GM23338 (cell line): ENCODE measurements around the gene PALS2. TPM values are rescaled to one million over a fixed set of nuclear protein-coding genes. Genes with fewer than 3 reads are reported as not detected.

ENCODE experiments used
- ATAC-seq: fragments of 200-7000 bp; cut with Tn5 transposase; 3 replicates; pipeline ENCODE4 v1.9.1; 2020
- DNase-seq: peaks from one replicate; pipeline ENCODE4 v3.0.0-alpha.2; 2015; ENCODE audit warnings: low spot score
- H2AFZ ChIP-seq: fragments of 200-600 bp; sonication (generic); 2 replicates; pipeline ENCODE4 v1.8.0; 2016; ENCODE audit warnings: antibody characterized with exemption, mild to moderate bottlenecking, moderate library complexity
- H3F3A ChIP-seq: fragments of 200-600 bp; sonication (generic); replicated peaks from 2 replicates; pipeline ENCODE4 v1.8.0; 2017; ENCODE audit warnings: antibody characterized with exemption, mixed run types, low read depth
- H3K27ac ChIP-seq: fragments of 200-600 bp; sonication (generic); 2 replicates; pipeline ENCODE4 v1.6.1; 2016; ENCODE audit warnings: low read depth
- H3K27me3 ChIP-seq: fragments of 200-600 bp; sonication (generic); 2 replicates; pipeline ENCODE4 v1.8.0; 2016; ENCODE audit warnings: mild to moderate bottlenecking, mixed run types, moderate library complexity; ENCODE audit not compliant: insufficient read depth
- H3K36me3 ChIP-seq: fragments of 200-600 bp; sonication (generic); 2 replicates; pipeline ENCODE4 v1.8.0; 2016; ENCODE audit warnings: mild to moderate bottlenecking; ENCODE audit not compliant: insufficient read depth
- H3K4me1 ChIP-seq: fragments of 200-600 bp; sonication (generic); 2 replicates; pipeline ENCODE4 v1.8.0; 2016; ENCODE audit warnings: mild to moderate bottlenecking, moderate library complexity; ENCODE audit not compliant: insufficient read depth
- H3K4me2 ChIP-seq: fragments of 200-600 bp; sonication (generic); 2 replicates; pipeline ENCODE4 v1.7.1; 2017; ENCODE audit warnings: mixed run types
- H3K4me3 ChIP-seq: fragments of 200-600 bp; sonication (generic); 2 replicates; pipeline ENCODE4 v1.6.1; 2016; ENCODE audit warnings: mixed run types
- H3K79me2 ChIP-seq: fragments of 200-600 bp; sonication (generic); replicated peaks from 2 replicates; pipeline ENCODE4 v1.8.0; 2017; ENCODE audit warnings: mild to moderate bottlenecking; ENCODE audit not compliant: insufficient read depth
- H3K9me2 ChIP-seq: fragments of 200-600 bp; sonication (generic); 2 replicates; pipeline ENCODE4 v1.8.0; 2017; ENCODE audit not compliant: insufficient read depth
- H4K20me1 ChIP-seq: fragments of 200-600 bp; sonication (generic); replicated peaks from 2 replicates; pipeline ENCODE4 v1.8.0; 2017; ENCODE audit warnings: mild to moderate bottlenecking; ENCODE audit not compliant: insufficient read depth
- H3K27ac Mint-ChIP-seq: 2 replicates; pipeline ENCODE4 v1.8.0; 2020; ENCODE audit warnings: inconsistent platforms, mild to moderate bottlenecking, moderate library complexity, mixed read lengths
- H3K27me3 Mint-ChIP-seq: 3 replicates; pipeline ENCODE4 v1.8.0; 2022; ENCODE audit warnings: low read depth, mild to moderate bottlenecking, moderate library complexity, mixed read lengths, inconsistent platforms; ENCODE audit not compliant: insufficient read depth, poor library complexity
- H3K36me3 Mint-ChIP-seq: 3 replicates; pipeline ENCODE4 v1.8.0; 2021; ENCODE audit warnings: low read depth, mild to moderate bottlenecking, inconsistent platforms, moderate library complexity, mixed read lengths
- H3K4me1 Mint-ChIP-seq: 3 replicates; pipeline ENCODE4 v1.8.0; 2020; ENCODE audit warnings: mild to moderate bottlenecking, inconsistent platforms, mixed read lengths
- H3K4me3 Mint-ChIP-seq: 3 replicates; pipeline ENCODE4 v1.8.0; 2021; ENCODE audit warnings: moderate library complexity, mild to moderate bottlenecking, inconsistent platforms, mixed read lengths
- H3K9me3 Mint-ChIP-seq: 3 replicates; pipeline ENCODE4 v1.8.0; 2020; ENCODE audit warnings: moderate library complexity, mild to moderate bottlenecking, inconsistent platforms, mixed read lengths
- CREB1 ChIP-seq: fragments of 250-450 bp; sonication (Bioruptor Pico); IDR thresholded peaks from 2 replicates; pipeline ENCODE4 v1.5.0; 2020; ENCODE audit warnings: low read depth, mild to moderate bottlenecking, moderate library complexity
- EZH2 ChIP-seq: fragments of 200-600 bp; sonication (generic); IDR thresholded peaks from one replicate; pipeline ENCODE4 v1.8.0; 2017; ENCODE audit warnings: antibody characterized with exemption, mild to moderate bottlenecking, low read depth; ENCODE audit not compliant: unreplicated experiment
- EZH2phosphoT487 ChIP-seq: fragments of 200-600 bp; sonication (generic); IDR thresholded peaks from one replicate; pipeline ENCODE4 v1.8.1; 2018; ENCODE audit warnings: antibody characterized with exemption; ENCODE audit not compliant: unreplicated experiment
- JUNB ChIP-seq: IDR thresholded peaks from one replicate; pipeline ENCODE4 v1.6.1; 2016; ENCODE audit warnings: antibody characterized with exemption; ENCODE audit not compliant: unreplicated experiment
- NANOG ChIP-seq: IDR thresholded peaks from 2 replicates; pipeline ENCODE4 v1.6.1; 2016; ENCODE audit warnings: antibody characterized with exemption, borderline replicate concordance
- POLR2AphosphoS5 ChIP-seq: IDR thresholded peaks from 2 replicates; pipeline ENCODE4 v1.6.1; 2016; ENCODE audit warnings: antibody characterized with exemption, low read depth
- STAT1 ChIP-seq: IDR thresholded peaks from one replicate; pipeline ENCODE4 v1.6.1; 2016; ENCODE audit warnings: antibody characterized with exemption; ENCODE audit not compliant: unreplicated experiment
- ZNF114 ChIP-seq: fragments of 250-450 bp; sonication (Bioruptor Pico); IDR thresholded peaks from 2 replicates; pipeline ENCODE4 v1.5.0; 2020; ENCODE audit warnings: mild to moderate bottlenecking, moderate library complexity
- ZNF331 ChIP-seq: fragments of 250-450 bp; sonication (Bioruptor Pico); IDR thresholded peaks from 2 replicates; pipeline ENCODE4 v1.5.0; 2020; ENCODE audit warnings: low read depth, mild to moderate bottlenecking, moderate library complexity
- polyA plus RNA-seq: library from polyadenylated mRNA; unstranded; fragments of >200 nt; fragmentation: Nextera tagmentation; extraction: Ambion mirVana; gene quantifications from 2 replicates; pipeline ENCODE4 v1.2.1, GENCODE V29; 2016
- total RNA-seq: library from RNA; depleted of rRNA; stranded (reverse); fragments of >200 nt; shearing (Covaris generic); gene quantifications from 2 replicates; pipeline ENCODE4 v1.2.3, GENCODE V29; 2014
- TF ChIP-seq, protein P1 (sequence below): IDR thresholded peaks from 2 replicates; pipeline ENCODE4 v1.6.1; 2016; ENCODE audit warnings: antibody characterized with exemption
- TF ChIP-seq, protein P2 (sequence below): fragments of 250-450 bp; sonication (Bioruptor Pico); IDR thresholded peaks from 2 replicates; pipeline ENCODE4 v1.5.0; 2020; ENCODE audit warnings: mild to moderate bottlenecking, moderate library complexity
- TF ChIP-seq, protein P3 (sequence below), 2 experiments: fragments of 200-600 bp in 1 of 2; sonication (generic) in 1 of 2; conservative IDR thresholded peaks; 2 replicates each; pipeline versions ENCODE4 v1.5.1 to v1.6.1; 2016 to 2017; ENCODE audit warnings: antibody characterized with exemption in 2 of 2, low read depth in 2 of 2, mild to moderate bottlenecking in 2 of 2, moderate library complexity in 1 of 2
- TF ChIP-seq, protein P4 (sequence below): IDR thresholded peaks from one replicate; pipeline ENCODE4 v1.6.1; 2018; ENCODE audit warnings: antibody characterized with exemption; ENCODE audit not compliant: unreplicated experiment

The PALS2 gene
- total and polyA plus RNA-seq, 2 experiments from 2014 or later: 51.8 to 115 TPM

DNA sequence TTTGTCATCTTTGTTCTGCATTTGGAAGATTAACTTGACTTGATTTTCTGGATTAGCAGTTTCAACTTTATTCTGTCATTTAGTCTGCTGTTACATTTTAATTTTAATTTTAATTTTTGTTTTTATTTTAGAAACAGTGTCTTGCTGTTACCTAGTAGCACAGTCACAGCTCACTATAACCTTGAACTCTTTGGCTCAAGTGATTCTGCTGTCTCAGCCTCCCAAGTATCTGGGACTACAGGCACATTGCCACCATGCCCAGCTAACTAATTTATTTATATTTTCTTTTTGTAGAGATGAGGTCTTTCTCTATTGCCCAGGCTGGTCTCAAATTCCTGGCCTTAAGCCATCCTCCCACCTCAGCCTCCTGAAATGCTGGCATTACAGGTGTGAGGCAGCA lies 35.3 kb downstream of the PALS2 start:
- H3K4me3 Mint-ChIP-seq: no peak overlapping the region
- ATAC-seq: no peak
- no peak overlapping the region; the same call in 1 of the 2 replicates for H3K4me2 ChIP-seq

More for the DNA sequence above, 35.3 kb downstream of the PALS2 start:
- H3K4me1 Mint-ChIP-seq: peaks cover 44% of the 10 kb centered on the region
- Histone ChIP-seq H3K79me2 (peaks cover 100% of the 10 kb centered on the region), H3K27ac (peak overlapping the region; percentile 83), H4K20me1 (peaks cover 32% of the 10 kb centered on the region), H3K27me3 (no peaks in the 10 kb centered on the region), H3K4me1 (peaks cover 51% of the 10 kb centered on the region), H3K36me3 (no peaks in the 10 kb centered on the region), H3F3A (no peaks in the 10 kb centered on the region), H2AFZ (no peak overlapping the region), H3K9me2 (no peaks in the 10 kb centered on the region), H3K4me3 (no peak overlapping the region)
- no peaks in the 10 kb centered on the region for H3K36me3 Mint-ChIP-seq
- no peak for DNase-seq
- peaks cover 5% of the 10 kb centered on the region for H3K27me3 Mint-ChIP-seq
- TF ChIP-seq ZNF331 (CRISPR knock-in tag) (no peak), EZH2 (no peak), NANOG (no peak), CREB1 (CRISPR knock-in tag) (no peak), JUNB (no peak), EZH2phosphoT487 (no peak), STAT1 (no peak), ZNF114 (no peak), POLR2AphosphoS5 (no peak)
- TF ChIP-seq, protein P1, sequence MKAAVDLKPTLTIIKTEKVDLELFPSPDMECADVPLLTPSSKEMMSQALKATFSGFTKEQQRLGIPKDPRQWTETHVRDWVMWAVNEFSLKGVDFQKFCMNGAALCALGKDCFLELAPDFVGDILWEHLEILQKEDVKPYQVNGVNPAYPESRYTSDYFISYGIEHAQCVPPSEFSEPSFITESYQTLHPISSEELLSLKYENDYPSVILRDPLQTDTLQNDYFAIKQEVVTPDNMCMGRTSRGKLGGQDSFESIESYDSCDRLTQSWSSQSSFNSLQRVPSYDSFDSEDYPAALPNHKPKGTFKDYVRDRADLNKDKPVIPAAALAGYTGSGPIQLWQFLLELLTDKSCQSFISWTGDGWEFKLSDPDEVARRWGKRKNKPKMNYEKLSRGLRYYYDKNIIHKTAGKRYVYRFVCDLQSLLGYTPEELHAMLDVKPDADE: no peak
- TF ChIP-seq, protein P2, sequence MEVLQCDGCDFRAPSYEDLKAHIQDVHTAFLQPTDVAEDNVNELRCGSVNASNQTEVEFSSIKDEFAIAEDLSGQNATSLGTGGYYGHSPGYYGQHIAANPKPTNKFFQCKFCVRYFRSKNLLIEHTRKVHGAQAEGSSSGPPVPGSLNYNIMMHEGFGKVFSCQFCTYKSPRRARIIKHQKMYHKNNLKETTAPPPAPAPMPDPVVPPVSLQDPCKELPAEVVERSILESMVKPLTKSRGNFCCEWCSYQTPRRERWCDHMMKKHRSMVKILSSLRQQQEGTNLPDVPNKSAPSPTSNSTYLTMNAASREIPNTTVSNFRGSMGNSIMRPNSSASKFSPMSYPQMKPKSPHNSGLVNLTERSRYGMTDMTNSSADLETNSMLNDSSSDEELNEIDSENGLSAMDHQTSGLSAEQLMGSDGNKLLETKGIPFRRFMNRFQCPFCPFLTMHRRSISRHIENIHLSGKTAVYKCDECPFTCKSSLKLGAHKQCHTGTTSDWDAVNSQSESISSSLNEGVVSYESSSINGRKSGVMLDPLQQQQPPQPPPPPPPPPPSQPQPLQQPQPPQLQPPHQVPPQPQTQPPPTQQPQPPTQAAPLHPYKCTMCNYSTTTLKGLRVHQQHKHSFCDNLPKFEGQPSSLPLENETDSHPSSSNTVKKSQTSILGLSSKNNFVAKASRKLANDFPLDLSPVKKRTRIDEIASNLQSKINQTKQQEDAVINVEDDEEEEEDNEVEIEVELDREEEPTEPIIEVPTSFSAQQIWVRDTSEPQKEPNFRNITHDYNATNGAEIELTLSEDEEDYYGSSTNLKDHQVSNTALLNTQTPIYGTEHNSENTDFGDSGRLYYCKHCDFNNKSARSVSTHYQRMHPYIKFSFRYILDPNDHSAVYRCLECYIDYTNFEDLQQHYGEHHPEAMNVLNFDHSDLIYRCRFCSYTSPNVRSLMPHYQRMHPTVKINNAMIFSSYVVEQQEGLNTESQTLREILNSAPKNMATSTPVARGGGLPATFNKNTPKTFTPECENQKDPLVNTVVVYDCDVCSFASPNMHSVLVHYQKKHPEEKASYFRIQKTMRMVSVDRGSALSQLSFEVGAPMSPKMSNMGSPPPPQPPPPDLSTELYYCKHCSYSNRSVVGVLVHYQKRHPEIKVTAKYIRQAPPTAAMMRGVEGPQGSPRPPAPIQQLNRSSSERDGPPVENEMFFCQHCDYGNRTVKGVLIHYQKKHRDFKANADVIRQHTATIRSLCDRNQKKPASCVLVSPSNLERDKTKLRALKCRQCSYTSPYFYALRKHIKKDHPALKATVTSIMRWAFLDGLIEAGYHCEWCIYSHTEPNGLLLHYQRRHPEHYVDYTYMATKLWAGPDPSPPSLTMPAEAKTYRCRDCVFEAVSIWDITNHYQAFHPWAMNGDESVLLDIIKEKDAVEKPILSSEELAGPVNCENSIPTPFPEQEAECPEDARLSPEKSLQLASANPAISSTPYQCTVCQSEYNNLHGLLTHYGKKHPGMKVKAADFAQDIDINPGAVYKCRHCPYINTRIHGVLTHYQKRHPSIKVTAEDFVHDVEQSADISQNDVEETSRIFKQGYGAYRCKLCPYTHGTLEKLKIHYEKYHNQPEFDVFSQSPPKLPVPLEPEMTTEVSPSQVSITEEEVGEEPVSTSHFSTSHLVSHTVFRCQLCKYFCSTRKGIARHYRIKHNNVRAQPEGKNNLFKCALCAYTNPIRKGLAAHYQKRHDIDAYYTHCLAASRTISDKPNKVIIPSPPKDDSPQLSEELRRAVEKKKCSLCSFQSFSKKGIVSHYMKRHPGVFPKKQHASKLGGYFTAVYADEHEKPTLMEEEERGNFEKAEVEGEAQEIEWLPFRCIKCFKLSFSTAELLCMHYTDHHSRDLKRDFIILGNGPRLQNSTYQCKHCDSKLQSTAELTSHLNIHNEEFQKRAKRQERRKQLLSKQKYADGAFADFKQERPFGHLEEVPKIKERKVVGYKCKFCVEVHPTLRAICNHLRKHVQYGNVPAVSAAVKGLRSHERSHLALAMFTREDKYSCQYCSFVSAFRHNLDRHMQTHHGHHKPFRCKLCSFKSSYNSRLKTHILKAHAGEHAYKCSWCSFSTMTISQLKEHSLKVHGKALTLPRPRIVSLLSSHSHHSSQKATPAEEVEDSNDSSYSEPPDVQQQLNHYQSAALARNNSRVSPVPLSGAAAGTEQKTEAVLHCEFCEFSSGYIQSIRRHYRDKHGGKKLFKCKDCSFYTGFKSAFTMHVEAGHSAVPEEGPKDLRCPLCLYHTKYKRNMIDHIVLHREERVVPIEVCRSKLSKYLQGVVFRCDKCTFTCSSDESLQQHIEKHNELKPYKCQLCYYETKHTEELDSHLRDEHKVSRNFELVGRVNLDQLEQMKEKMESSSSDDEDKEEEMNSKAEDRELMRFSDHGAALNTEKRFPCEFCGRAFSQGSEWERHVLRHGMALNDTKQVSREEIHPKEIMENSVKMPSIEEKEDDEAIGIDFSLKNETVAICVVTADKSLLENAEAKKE (CRISPR knock-in tag): no peak
- TF ChIP-seq, protein P3, sequence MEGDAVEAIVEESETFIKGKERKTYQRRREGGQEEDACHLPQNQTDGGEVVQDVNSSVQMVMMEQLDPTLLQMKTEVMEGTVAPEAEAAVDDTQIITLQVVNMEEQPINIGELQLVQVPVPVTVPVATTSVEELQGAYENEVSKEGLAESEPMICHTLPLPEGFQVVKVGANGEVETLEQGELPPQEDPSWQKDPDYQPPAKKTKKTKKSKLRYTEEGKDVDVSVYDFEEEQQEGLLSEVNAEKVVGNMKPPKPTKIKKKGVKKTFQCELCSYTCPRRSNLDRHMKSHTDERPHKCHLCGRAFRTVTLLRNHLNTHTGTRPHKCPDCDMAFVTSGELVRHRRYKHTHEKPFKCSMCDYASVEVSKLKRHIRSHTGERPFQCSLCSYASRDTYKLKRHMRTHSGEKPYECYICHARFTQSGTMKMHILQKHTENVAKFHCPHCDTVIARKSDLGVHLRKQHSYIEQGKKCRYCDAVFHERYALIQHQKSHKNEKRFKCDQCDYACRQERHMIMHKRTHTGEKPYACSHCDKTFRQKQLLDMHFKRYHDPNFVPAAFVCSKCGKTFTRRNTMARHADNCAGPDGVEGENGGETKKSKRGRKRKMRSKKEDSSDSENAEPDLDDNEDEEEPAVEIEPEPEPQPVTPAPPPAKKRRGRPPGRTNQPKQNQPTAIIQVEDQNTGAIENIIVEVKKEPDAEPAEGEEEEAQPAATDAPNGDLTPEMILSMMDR (conservative IDR thresholded peaks at IDR 0.05; ENCODE audit: low read depth in 2 of 2): no peak
- TF ChIP-seq, protein P4, sequence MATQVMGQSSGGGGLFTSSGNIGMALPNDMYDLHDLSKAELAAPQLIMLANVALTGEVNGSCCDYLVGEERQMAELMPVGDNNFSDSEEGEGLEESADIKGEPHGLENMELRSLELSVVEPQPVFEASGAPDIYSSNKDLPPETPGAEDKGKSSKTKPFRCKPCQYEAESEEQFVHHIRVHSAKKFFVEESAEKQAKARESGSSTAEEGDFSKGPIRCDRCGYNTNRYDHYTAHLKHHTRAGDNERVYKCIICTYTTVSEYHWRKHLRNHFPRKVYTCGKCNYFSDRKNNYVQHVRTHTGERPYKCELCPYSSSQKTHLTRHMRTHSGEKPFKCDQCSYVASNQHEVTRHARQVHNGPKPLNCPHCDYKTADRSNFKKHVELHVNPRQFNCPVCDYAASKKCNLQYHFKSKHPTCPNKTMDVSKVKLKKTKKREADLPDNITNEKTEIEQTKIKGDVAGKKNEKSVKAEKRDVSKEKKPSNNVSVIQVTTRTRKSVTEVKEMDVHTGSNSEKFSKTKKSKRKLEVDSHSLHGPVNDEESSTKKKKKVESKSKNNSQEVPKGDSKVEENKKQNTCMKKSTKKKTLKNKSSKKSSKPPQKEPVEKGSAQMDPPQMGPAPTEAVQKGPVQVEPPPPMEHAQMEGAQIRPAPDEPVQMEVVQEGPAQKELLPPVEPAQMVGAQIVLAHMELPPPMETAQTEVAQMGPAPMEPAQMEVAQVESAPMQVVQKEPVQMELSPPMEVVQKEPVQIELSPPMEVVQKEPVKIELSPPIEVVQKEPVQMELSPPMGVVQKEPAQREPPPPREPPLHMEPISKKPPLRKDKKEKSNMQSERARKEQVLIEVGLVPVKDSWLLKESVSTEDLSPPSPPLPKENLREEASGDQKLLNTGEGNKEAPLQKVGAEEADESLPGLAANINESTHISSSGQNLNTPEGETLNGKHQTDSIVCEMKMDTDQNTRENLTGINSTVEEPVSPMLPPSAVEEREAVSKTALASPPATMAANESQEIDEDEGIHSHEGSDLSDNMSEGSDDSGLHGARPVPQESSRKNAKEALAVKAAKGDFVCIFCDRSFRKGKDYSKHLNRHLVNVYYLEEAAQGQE: no peak
- no peak overlapping the region for H3K27ac Mint-ChIP-seq
- no peaks in the 10 kb centered on the region for H3K9me3 Mint-ChIP-seq
